Natural killer cell (primary cell): ENCODE results near the gene PRR33. TPM values are rescaled to one million over a fixed set of nuclear protein-coding genes. Genes with fewer than 3 reads are reported as not detected.

Source experiments
- ATAC-seq, 3 donors: fragments of 150-1000 bp in 2 of 3; fragments of 200-7000 bp in 1 of 3; cut with Tn5 transposase; 1 replicate in 1 of 3; 2 replicates in 2 of 3; pipeline ENCODE4 v1.10.0; 2021; ENCODE audit warnings: mild to moderate bottlenecking in 2 of 3, moderate library complexity in 2 of 3
- DNase-seq, 2 donors: peaks; one replicate each; pipeline versions ENCODE4 v3.0.0 to v3.0.0-alpha.2; 2013 to 2021; ENCODE audit warnings: mixed read lengths in 1 of 2
- H3K27ac ChIP-seq: one replicate; pipeline ENCODE4 v1.5.1; 2013; ENCODE audit warnings: mild to moderate bottlenecking, low read length
- H3K27me3 ChIP-seq: one replicate; pipeline ENCODE4 v1.6.1; 2013; ENCODE audit warnings: low read length; ENCODE audit not compliant: control insufficient read depth, insufficient read depth
- H3K36me3 ChIP-seq: one replicate; pipeline ENCODE4 v1.6.1; 2013; ENCODE audit warnings: low read length; ENCODE audit not compliant: control insufficient read depth, insufficient read depth
- H3K4me1 ChIP-seq: one replicate; pipeline ENCODE4 v1.6.1; 2013; ENCODE audit warnings: low read length; ENCODE audit not compliant: control insufficient read depth, insufficient read depth
- H3K4me3 ChIP-seq: one replicate; pipeline ENCODE4 v1.5.1; 2013; ENCODE audit warnings: low read length
- H3K9me3 ChIP-seq: one replicate; pipeline ENCODE4 v1.6.1; 2013; ENCODE audit warnings: low read length; ENCODE audit not compliant: control insufficient read depth, insufficient read depth
- H3K27ac Mint-ChIP-seq, 2 donors: one replicate each; pipeline ENCODE4 v1.8.0; 2022; ENCODE audit warnings: mild to moderate bottlenecking in 2 of 2, mixed read lengths in 2 of 2, moderate library complexity in 1 of 2
- H3K27me3 Mint-ChIP-seq, 2 donors: one replicate each; pipeline ENCODE4 v1.8.0; 2022; ENCODE audit warnings: low read depth in 2 of 2, mixed read lengths in 2 of 2
- H3K36me3 Mint-ChIP-seq: one replicate; pipeline ENCODE4 v1.8.0; 2022; ENCODE audit warnings: mixed read lengths
- H3K4me1 Mint-ChIP-seq, 2 donors: one replicate each; pipeline ENCODE4 v1.8.0; 2022; ENCODE audit warnings: mixed read lengths in 2 of 2
- H3K4me3 Mint-ChIP-seq: one replicate; pipeline ENCODE4 v1.8.0; 2022; ENCODE audit warnings: mild to moderate bottlenecking, moderate library complexity, mixed read lengths
- H3K9me3 Mint-ChIP-seq, 2 donors: one replicate each; pipeline ENCODE4 v1.8.0; 2022; ENCODE audit warnings: mixed read lengths in 2 of 2
- CTCF ChIP-seq: fragments of 200-600 bp; IDR thresholded peaks from one replicate; pipeline ENCODE4 v1.8.0; 2022; ENCODE audit warnings: antibody characterized with exemption
- WGBS: methylation state at CpG from one replicate; pipeline ENCODE4 v1.1.7; 2013; ENCODE audit warnings: missing lambda C conversion rate; ENCODE audit not compliant: insufficient coverage; 5-methylcytosine and 5-hydroxymethylcytosine counted together
- intact Hi-C: fragments of 100-400 bp; cut with micrococcal nuclease; formaldehyde crosslinking; loops from one replicate; pipeline ENCODE4 v1.14.2; 2022
- total RNA-seq, 4 donors: library from RNA; stranded (reverse); fragments of 120-200 nt in 1 of 4; gene quantifications; one replicate each; pipeline versions ENCODE4 v1.2.3 to v1.2.4, GENCODE V29; 2013 to 2022

PRR33 gene
- total RNA-seq, 3 donors from 2014 or later (not counting 1 experiment from before 2014, with no cell fraction given), result 0.14 to 0.32 TPM; not detected in 1

GRCh38 chr11:1917523-1918435 is 26.1 kb upstream of the PRR33 start:
- 70% methylated on average over 34 of the region's 34 CpGs for WGBS
- no peak overlapping the region for H3K27ac Mint-ChIP-seq
- no peak overlapping the region for H3K4me3 ChIP-seq
- no peaks in the 10 kb centered on the region for H3K36me3 ChIP-seq
- H3K9me3 ChIP-seq, result no peaks in the 10 kb centered on the region
- TF ChIP-seq CTCF, result peak; percentile 46
- intact Hi-C loops, result no loop called here
- ATAC-seq, result peak in 2 of 3 donors; percentile 39 to 49
- no peaks in the 10 kb centered on the region for H3K9me3 Mint-ChIP-seq
- H3K27me3 Mint-ChIP-seq, result peaks cover 0 to 15% of the 10 kb centered on the region in 2 donors
- no peaks in the 10 kb centered on the region for H3K36me3 Mint-ChIP-seq
- no peak overlapping the region for H3K4me3 Mint-ChIP-seq
- H3K4me1 ChIP-seq, result peaks cover 24% of the 10 kb centered on the region
- DNase-seq, result peak in 1 of 2 donors; percentile 43
- H3K27me3 ChIP-seq, result peaks cover 2% of the 10 kb centered on the region
- peaks cover 3 to 40% of the 10 kb centered on the region in 2 donors for H3K4me1 Mint-ChIP-seq
- no peak overlapping the region for H3K27ac ChIP-seq

GRCh38 chr11:1916986-1917522 is 25.4 kb upstream of the PRR33 start:
- peaks cover 0 to 13% of the 10 kb centered on the region in 2 donors for H3K27me3 Mint-ChIP-seq
- WGBS, result 78% methylated on average over 8 of the region's 8 CpGs
- no peak overlapping the region for H3K4me3 ChIP-seq
- H3K4me3 Mint-ChIP-seq, result no peak overlapping the region
- DNase-seq (peak in 1 of 2 donors; percentile 29), ATAC-seq (peak in 2 of 3 donors; percentile 6 to 27)
- no peak overlapping the region for H3K27ac ChIP-seq
- H3K9me3 ChIP-seq, result no peaks in the 10 kb centered on the region
- peaks cover 27% of the 10 kb centered on the region for H3K4me1 ChIP-seq
- H3K36me3 ChIP-seq, result no peaks in the 10 kb centered on the region
- TF ChIP-seq CTCF, result no peak
- H3K4me1 Mint-ChIP-seq, result peaks cover 0 to 37% of the 10 kb centered on the region in 2 donors
- H3K27me3 ChIP-seq, result peaks cover 2% of the 10 kb centered on the region
- H3K9me3 Mint-ChIP-seq, result no peaks in the 10 kb centered on the region
- intact Hi-C loops, result no loop called here
- no peaks in the 10 kb centered on the region for H3K36me3 Mint-ChIP-seq
- H3K27ac Mint-ChIP-seq, result no peak overlapping the region

DNA sequence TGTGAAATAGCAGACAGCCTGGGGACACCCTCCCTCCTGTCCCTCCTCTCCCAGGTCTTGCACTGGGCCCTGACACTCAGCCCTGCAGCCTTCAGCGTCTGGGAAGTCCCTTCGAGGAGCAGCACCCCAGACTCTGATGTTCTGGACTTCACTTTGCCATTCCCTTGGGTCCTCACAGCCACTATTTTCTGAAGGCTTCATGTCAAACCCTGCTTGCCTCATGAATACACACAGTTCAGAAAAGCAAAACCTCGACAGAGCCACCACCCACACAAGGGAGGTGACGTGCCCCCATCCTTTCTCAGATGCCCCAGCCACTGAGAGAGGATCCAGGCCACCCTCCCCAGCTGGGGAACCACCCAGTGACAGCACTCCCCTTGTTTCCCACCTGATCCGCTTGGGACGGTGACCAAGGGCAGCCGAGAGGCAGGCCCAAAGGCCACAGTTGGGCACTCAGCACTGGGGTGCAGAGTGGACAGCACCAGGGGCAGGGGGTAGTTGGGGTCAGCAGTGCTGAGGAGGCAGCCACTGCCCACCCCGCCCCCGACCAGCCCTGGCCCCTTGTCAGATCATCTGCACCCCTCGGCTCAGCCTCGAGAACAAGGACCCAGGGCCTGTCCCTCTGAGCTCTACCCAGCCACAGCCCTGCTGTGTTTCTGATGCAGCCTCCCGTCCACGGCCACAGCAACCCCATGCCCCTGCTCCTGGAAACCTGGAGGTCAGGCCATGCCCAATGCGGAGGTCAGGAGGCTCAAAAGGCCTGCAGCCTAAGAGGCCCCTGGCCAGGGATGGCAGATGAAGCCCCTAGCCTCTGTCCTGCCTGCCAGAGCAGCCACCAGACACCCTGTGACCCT is 24.7 kb upstream of the PRR33 start:
- H3K9me3 Mint-ChIP-seq, result no peaks in the 10 kb centered on the region
- H3K4me1 Mint-ChIP-seq, result peaks cover 0 to 37% of the 10 kb centered on the region in 2 donors
- ATAC-seq (peak in 1 of 3 donors; percentile 13), DNase-seq (peak in 1 of 2 donors; percentile 34)
- H3K9me3 ChIP-seq, result no peaks in the 10 kb centered on the region
- TF ChIP-seq CTCF, result no peak
- peaks cover 0 to 13% of the 10 kb centered on the region in 2 donors for H3K27me3 Mint-ChIP-seq
- peaks cover 2% of the 10 kb centered on the region for H3K27me3 ChIP-seq
- intact Hi-C loops, result no loop called here
- WGBS, result 77% methylated on average over 14 of the region's 14 CpGs
- H3K27ac ChIP-seq, result no peak overlapping the region
- peaks cover 26% of the 10 kb centered on the region for H3K4me1 ChIP-seq
- H3K4me3 ChIP-seq, result no peak overlapping the region
- no peaks in the 10 kb centered on the region for H3K36me3 ChIP-seq
- H3K27ac Mint-ChIP-seq, result peak overlapping the region; percentile 0 to 41
- H3K4me3 Mint-ChIP-seq, result no peak overlapping the region
- no peaks in the 10 kb centered on the region for H3K36me3 Mint-ChIP-seq
